Astrocyte (in vitro differentiated cells and primary cell): Measurements from ENCODE around the gene PPARG.

Experiments
- EZH2 ChIP-seq: IDR thresholded peaks from 2 replicates; pipeline ENCODE4 v1.6.1; 2012; ENCODE audit warnings: mild to moderate bottlenecking, low read length, inconsistent platforms; ENCODE audit not compliant: insufficient read depth
- TF ChIP-seq, protein P1 (sequence below): IDR thresholded peaks from 2 replicates; pipeline ENCODE4 v1.5.1; 2011; ENCODE audit warnings: low read depth, mild to moderate bottlenecking, inconsistent platforms, low read length, moderate library complexity; ENCODE audit not compliant: insufficient read depth

DNA sequence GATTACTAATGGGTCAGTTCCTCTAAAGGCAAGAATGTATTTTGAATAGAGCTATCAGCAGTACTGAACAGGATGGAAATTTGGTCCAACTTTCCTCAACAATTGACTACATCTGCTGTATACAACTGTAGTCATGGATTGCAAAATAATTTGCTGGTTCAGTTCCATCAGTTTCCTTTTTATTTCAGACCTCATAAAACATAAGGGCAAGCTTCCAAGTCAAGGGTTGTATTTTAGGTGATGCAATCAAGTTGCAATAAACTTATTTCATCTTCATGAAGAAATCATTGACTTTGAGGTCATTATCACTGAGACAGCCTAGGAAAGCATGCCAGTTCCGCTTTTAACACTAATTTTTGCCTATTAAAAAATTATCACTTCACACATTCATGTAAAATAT lies 105.0 kb downstream of the PPARG start:
- TF ChIP-seq, protein P1, sequence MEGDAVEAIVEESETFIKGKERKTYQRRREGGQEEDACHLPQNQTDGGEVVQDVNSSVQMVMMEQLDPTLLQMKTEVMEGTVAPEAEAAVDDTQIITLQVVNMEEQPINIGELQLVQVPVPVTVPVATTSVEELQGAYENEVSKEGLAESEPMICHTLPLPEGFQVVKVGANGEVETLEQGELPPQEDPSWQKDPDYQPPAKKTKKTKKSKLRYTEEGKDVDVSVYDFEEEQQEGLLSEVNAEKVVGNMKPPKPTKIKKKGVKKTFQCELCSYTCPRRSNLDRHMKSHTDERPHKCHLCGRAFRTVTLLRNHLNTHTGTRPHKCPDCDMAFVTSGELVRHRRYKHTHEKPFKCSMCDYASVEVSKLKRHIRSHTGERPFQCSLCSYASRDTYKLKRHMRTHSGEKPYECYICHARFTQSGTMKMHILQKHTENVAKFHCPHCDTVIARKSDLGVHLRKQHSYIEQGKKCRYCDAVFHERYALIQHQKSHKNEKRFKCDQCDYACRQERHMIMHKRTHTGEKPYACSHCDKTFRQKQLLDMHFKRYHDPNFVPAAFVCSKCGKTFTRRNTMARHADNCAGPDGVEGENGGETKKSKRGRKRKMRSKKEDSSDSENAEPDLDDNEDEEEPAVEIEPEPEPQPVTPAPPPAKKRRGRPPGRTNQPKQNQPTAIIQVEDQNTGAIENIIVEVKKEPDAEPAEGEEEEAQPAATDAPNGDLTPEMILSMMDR, result no peak
- TF ChIP-seq EZH2, result no peak
